Measurements from ENCODE around the gene DOCK8. TPM values are rescaled to one million over a fixed set of nuclear protein-coding genes. Genes with fewer than 3 reads are reported as not detected.
"Not testable (repeated sequence)": the region's sequence is repeated elsewhere in the genome, so short reads cannot be mapped to it uniquely, and the experiment has no call there.

The DOCK8 gene
- total and polyA plus RNA-seq, 10 donors, result 34.3 to 275 (median 184) TPM

DNA sequence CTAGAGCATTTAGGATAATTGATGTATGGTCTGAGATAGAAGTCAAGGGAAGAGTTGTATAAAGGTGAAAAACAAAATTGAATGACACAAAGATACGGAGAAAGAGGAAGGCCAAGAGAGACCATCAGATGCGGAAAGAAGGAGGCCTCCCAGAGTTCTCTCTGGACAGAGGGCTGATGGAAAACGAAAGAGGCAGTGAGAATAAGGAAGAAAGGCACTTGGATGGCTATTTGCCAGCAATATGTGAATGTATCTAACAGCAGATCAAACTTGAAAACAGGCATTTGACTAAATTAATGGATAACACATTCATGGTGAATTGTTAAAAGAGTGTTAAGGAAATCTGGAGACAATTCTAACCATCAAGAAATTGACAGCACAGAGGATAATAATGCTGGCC lies 2.4 kb upstream of the DOCK8 start:
- Histone ChIP-seq H3K27ac (peak overlapping the region; percentile 27 to 98 (median 94)), H3K9me3 (no peaks in the 10 kb centered on the region), H3K27me3 (replicated peaks in 1 of 7) (no peaks in the 10 kb centered on the region), H3K4me3 (peak overlapping the region in 1 of 8 donors; percentile 13), H3K36me3 (no peaks in the 10 kb centered on the region), H3K4me1 (peaks cover 8 to 73% (median 52%) of the 10 kb centered on the region in 6 donors)
- TF ChIP-seq POLR2A (IDR thresholded peaks at IDR 0.05) (no peak), POLR2AphosphoS5 (IDR thresholded peaks at IDR 0.05) (no peak)
- TF ChIP-seq, protein P1, sequence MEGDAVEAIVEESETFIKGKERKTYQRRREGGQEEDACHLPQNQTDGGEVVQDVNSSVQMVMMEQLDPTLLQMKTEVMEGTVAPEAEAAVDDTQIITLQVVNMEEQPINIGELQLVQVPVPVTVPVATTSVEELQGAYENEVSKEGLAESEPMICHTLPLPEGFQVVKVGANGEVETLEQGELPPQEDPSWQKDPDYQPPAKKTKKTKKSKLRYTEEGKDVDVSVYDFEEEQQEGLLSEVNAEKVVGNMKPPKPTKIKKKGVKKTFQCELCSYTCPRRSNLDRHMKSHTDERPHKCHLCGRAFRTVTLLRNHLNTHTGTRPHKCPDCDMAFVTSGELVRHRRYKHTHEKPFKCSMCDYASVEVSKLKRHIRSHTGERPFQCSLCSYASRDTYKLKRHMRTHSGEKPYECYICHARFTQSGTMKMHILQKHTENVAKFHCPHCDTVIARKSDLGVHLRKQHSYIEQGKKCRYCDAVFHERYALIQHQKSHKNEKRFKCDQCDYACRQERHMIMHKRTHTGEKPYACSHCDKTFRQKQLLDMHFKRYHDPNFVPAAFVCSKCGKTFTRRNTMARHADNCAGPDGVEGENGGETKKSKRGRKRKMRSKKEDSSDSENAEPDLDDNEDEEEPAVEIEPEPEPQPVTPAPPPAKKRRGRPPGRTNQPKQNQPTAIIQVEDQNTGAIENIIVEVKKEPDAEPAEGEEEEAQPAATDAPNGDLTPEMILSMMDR (IDR thresholded peaks at IDR 0.05 in 8 of 11, conservative IDR thresholded peaks at IDR 0.05 in 3 of 11), result no peak
- intact Hi-C loops (cut with DNase I; ENCODE audit: low total_unique reads), result no loop called here
- 43 to 70% (median 64%) methylated on average over 3 of the region's 3 CpGs for WGBS, 5 donors
- DNase-seq, result no peak

DNA sequence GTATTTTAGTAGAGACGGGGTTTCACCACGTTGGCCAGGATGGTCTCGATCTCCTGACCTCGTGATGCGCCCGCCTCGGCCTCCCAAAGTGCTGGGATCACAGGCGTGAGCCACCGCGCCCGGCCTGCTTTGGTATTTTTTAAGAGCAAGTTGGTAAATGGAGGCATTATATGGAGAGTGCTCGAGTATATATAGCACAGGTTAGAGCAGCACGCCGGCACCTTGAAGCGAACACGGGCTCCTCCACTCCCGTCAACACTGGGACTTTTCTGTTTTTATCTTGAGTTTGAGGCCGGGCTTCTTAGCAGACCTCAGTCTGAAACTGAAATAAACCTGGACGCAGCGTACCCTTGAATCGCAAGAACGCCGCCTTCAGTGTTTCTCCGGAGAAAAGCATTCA lies 764 bp upstream of the DOCK8 start:
- intact Hi-C loops (cut with DNase I; ENCODE audit: low total_unique reads); DNase-seq; H3K27me3 ChIP-seq (replicated peaks in 1 of 7); H3K9me3 ChIP-seq; H3K36me3 ChIP-seq: not testable (repeated sequence)
- 89 to 96% (median 90%) methylated on average over 24 of the region's 24 CpGs for WGBS, 5 donors
- Histone ChIP-seq H3K27ac (peak overlapping the region; percentile 86 to 98 (median 96)), H3K4me1 (peaks cover 17 to 88% (median 67%) of the 10 kb centered on the region in 6 donors), H3K4me3 (peak overlapping the region; percentile 41 to 84 (median 76))

DNA sequence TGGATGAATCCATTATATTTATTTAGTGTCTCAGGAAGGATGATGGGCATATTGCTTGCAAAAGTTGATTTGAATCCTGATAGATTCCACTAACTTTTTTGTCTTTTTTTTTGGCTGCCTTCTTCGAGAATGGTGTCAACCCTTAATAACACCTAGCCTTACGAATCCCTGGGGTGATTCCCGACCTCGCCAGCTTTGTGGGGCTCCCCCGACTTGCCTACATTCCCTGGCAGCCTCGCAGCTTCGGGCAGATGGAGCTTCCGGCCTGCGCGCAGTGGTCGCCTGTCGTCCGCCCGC lies 366 bp upstream of the DOCK8 start:
- WGBS, 5 donors, result 1 to 3% (median 2%) methylated on average over 14 of the region's 14 CpGs
- no peak for DNase-seq
- H3K27ac ChIP-seq, result peak overlapping the region; percentile 86 to 98 (median 96)
- TF ChIP-seq, protein P1 (IDR thresholded peaks at IDR 0.05 in 8 of 11, conservative IDR thresholded peaks at IDR 0.05 in 3 of 11), result no peak
- TF ChIP-seq POLR2A (IDR thresholded peaks at IDR 0.05) (no peak), POLR2AphosphoS5 (IDR thresholded peaks at IDR 0.05) (no peak)
- intact Hi-C loops (cut with DNase I; ENCODE audit: low total_unique reads), result no loop called here
- peaks cover 17 to 88% (median 71%) of the 10 kb centered on the region in 6 donors for H3K4me1 ChIP-seq
- no peaks in the 10 kb centered on the region for H3K9me3 ChIP-seq
- H3K27me3 ChIP-seq (replicated peaks in 1 of 7), result no peaks in the 10 kb centered on the region
- H3K36me3 ChIP-seq, result no peaks in the 10 kb centered on the region
- peak overlapping the region; percentile 41 to 84 (median 76) for H3K4me3 ChIP-seq

DNA sequence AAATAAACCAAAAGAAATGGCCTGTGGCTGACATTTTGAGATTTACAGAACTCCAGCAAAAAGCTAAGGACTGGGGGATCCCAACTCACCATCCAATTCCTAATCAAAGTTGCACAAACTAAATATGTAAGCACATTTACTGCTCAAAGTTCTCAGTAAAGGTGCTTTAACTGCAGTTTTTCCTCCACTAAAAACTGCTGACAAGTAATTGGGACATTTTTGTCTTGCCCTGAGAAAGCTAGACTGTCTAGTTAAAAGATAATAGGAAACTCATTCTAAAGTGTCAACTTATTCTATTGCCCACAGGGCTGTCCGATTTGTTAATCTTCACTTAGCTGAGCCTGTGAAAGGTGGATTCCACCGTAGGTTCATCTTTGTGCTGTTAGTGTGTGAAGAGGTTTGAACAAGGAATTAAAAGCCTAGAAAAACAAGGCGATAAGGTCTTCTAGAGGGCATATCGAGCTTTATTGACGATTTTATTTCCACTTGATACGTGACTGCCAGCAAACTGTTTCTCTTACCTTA lies 1.0 kb downstream of the DOCK8 start:
- Histone ChIP-seq H3K9me3 (no peaks in the 10 kb centered on the region), H3K27ac (peak overlapping the region; percentile 86 to 98 (median 96)), H3K4me3 (peak overlapping the region; percentile 41 to 84 (median 76)), H3K27me3 (replicated peaks in 1 of 7) (no peaks in the 10 kb centered on the region), H3K36me3 (no peaks in the 10 kb centered on the region), H3K4me1 (peaks cover 17 to 96% (median 85%) of the 10 kb centered on the region in 6 donors)
- no peak for TF ChIP-seq POLR2AphosphoS5 (IDR thresholded peaks at IDR 0.05)
- TF ChIP-seq, protein P1 (IDR thresholded peaks at IDR 0.05 in 8 of 11, conservative IDR thresholded peaks at IDR 0.05 in 3 of 11), result no peak
- no peak for TF ChIP-seq POLR2A (IDR thresholded peaks at IDR 0.05)
- WGBS, 5 donors, result 37 to 58% (median 44%) methylated on average over 6 of the region's 6 CpGs
- no peak for DNase-seq
- intact Hi-C loops (cut with DNase I; ENCODE audit: low total_unique reads), result no loop called here

DNA sequence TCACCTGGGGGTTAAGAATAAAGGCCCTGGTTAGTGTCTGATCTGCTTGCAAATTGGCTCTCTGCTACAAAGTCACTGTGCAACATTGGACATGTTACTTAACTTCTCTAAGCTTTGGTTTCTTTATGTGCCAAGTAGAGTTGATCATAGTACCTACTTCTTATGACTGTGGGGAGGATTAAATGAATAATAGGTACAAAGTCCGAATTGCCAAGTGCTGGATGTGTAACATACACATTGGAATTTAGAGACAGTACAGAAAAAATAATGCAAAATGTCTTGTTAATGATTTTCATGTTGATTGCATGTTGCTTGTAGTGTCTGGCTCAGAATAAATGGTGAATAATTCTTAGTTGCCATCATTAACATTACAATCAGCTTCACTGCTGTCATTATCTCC lies 2.2 kb downstream of the DOCK8 start:
- intact Hi-C loops (cut with DNase I; ENCODE audit: low total_unique reads), result no loop called here
- Histone ChIP-seq H3K27ac (peak overlapping the region in 7 of 8 donors; percentile 94 to 98 (median 96)), H3K36me3 (no peaks in the 10 kb centered on the region), H3K9me3 (no peaks in the 10 kb centered on the region), H3K4me1 (peaks cover 18 to 96% (median 86%) of the 10 kb centered on the region in 6 donors), H3K4me3 (peak overlapping the region; percentile 41 to 84 (median 76)), H3K27me3 (replicated peaks in 1 of 7) (no peaks in the 10 kb centered on the region)
- TF ChIP-seq POLR2A (IDR thresholded peaks at IDR 0.05) (no peak), POLR2AphosphoS5 (IDR thresholded peaks at IDR 0.05) (no peak)
- TF ChIP-seq, protein P1 (IDR thresholded peaks at IDR 0.05 in 8 of 11, conservative IDR thresholded peaks at IDR 0.05 in 3 of 11), result no peak
- DNase-seq, result no peak
- 72 to 93% (median 74%) methylated on average over 1 of the region's 1 CpG for WGBS, 5 donors
